ENCODE data around the gene ARHGAP19.

Gene ARHGAP19

DNA sequence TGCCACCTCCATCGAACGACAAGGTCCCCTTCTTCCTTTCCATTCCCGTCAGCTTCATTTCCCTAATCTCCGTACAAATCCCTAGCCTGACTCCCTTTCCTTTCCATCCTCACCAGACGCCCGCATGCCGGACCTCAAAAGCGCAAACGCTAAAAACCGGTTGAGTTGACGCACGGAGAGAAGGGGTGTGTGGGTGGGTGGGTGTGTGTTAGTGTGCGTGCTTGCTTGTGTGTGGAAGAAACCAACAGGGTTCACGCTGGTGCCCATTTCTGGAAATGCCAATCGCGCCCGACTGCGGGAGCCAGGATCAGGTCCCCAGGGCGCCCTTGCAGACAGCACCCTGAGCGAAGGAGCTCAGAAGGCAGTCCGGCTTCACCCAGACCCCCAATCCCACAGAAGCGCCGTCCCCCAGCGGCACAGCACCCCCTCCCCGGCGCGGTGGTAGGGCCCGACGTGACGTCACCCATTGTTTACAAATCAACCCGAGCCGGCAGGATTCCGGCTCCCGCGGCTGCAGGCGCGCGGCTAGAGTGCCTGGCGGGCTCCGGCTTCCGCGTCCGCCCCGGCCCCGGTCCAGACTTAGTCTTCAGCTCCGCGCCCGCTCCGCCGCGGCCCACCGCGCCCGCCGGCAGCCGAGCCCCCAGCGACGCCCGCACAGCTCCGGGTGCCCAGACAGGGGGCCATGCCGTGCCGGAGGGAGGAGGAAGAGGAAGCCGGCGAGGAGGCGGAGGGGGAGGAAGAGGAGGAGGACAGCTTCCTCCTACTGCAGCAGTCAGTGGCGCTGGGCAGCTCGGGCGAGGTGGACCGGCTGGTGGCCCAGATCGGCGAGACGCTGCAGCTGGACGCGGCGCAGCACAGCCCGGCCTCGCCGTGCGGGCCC is 26.6 kb upstream of the ARHGAP19 start, which contains the start of gene FRAT1:
Gene FRAT1 (plus strand): TSS at position 500 of the 880 bp plus-strand sequence. CDS start 183 bp downstream, at position 683.
- H3K4me2 ChIP-seq (ENCODE audit: low read depth, low read length) = peak within 1 kb of the TSS; percentile 98
- peak within 1 kb of the TSS; percentile 85 for H3K27ac ChIP-seq (ENCODE audit: low read length)
- no peak for TF ChIP-seq EZH2 (optimal IDR thresholded peaks at IDR 0.05; ENCODE audit: low read depth, low read length)
- TF ChIP-seq, protein P1, sequence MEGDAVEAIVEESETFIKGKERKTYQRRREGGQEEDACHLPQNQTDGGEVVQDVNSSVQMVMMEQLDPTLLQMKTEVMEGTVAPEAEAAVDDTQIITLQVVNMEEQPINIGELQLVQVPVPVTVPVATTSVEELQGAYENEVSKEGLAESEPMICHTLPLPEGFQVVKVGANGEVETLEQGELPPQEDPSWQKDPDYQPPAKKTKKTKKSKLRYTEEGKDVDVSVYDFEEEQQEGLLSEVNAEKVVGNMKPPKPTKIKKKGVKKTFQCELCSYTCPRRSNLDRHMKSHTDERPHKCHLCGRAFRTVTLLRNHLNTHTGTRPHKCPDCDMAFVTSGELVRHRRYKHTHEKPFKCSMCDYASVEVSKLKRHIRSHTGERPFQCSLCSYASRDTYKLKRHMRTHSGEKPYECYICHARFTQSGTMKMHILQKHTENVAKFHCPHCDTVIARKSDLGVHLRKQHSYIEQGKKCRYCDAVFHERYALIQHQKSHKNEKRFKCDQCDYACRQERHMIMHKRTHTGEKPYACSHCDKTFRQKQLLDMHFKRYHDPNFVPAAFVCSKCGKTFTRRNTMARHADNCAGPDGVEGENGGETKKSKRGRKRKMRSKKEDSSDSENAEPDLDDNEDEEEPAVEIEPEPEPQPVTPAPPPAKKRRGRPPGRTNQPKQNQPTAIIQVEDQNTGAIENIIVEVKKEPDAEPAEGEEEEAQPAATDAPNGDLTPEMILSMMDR (IDR thresholded peaks at IDR 0.05; ENCODE audit: low read length) = no peak
- no peak for TF ChIP-seq EZH2phosphoT487 (IDR thresholded peaks at IDR 0.05; ENCODE audit: low read length)
- no peaks in the 10 kb centered on the region for H3K9me3 ChIP-seq (replicated peaks; ENCODE audit: insufficient read depth, low read length)
- H3K27me3 ChIP-seq (replicated peaks; ENCODE audit: insufficient read depth, low read length) = no peaks in the 10 kb centered on the region
- H3K36me3 ChIP-seq (replicated peaks; ENCODE audit: insufficient read depth, low read length) = no peaks in the 10 kb centered on the region
- 0 out of 2 replicates have a peak, but pooled peaks cover 5% of the 10 kb centered on the region for H3K4me1 ChIP-seq (ENCODE audit: low read length)
- H3K9ac ChIP-seq (ENCODE audit: low read length) = peak within 1 kb of the TSS; percentile 99
- peak; percentile 84 for DNase-seq
- H4K20me1 ChIP-seq (ENCODE audit: insufficient read depth, low read length) = no peaks in the 10 kb centered on the region
- H3K9me2 ChIP-seq (replicated peaks; ENCODE audit: insufficient read depth, low read length) = no peaks in the 10 kb centered on the region
- no peaks in the 10 kb centered on the region for H3K79me2 ChIP-seq (ENCODE audit: low read length)
- peak within 1 kb of the TSS; percentile 93 for H3K4me3 ChIP-seq (ENCODE audit: low read length)
- H3F3A ChIP-seq (ENCODE audit: insufficient read depth, low read length) = peaks cover 9% of the 10 kb centered on the region; the same call in 1 of the 2 replicates
- H2AFZ ChIP-seq (ENCODE audit: low read length) = peak within 1 kb of the TSS; percentile 96

- no peak overlapping the region for H3K27ac ChIP-seq (ENCODE audit: low read length)
- H3K4me2 ChIP-seq (ENCODE audit: low read depth, low read length) = no peak overlapping the region
- TF ChIP-seq EZH2 (optimal IDR thresholded peaks at IDR 0.05; ENCODE audit: low read depth, low read length) = no peak
- TF ChIP-seq, protein P1 (IDR thresholded peaks at IDR 0.05; ENCODE audit: low read length) = no peak
- no peak for DNase-seq
- H3K79me2 ChIP-seq (ENCODE audit: low read length) = no peaks in the 10 kb centered on the region
- no peak overlapping the region for H2AFZ ChIP-seq (ENCODE audit: low read length)
- H3K4me1 ChIP-seq (ENCODE audit: low read length) = no peaks in the 10 kb centered on the region
- no peaks in the 10 kb centered on the region for H3K9me3 ChIP-seq (replicated peaks; ENCODE audit: insufficient read depth, low read length)
- H3K9me2 ChIP-seq (replicated peaks; ENCODE audit: insufficient read depth, low read length) = no peaks in the 10 kb centered on the region
- H3K4me3 ChIP-seq (ENCODE audit: low read length) = no peak overlapping the region
- H4K20me1 ChIP-seq (ENCODE audit: insufficient read depth, low read length) = no peaks in the 10 kb centered on the region
- no peaks in the 10 kb centered on the region for H3F3A ChIP-seq (ENCODE audit: insufficient read depth, low read length)
- no peak overlapping the region for H3K9ac ChIP-seq (ENCODE audit: low read length)
- no peaks in the 10 kb centered on the region for H3K27me3 ChIP-seq (replicated peaks; ENCODE audit: insufficient read depth, low read length)
- no peaks in the 10 kb centered on the region for H3K36me3 ChIP-seq (replicated peaks; ENCODE audit: insufficient read depth, low read length)
Observed at GRCh38 chr10:97314671-97315070, 22.2 kb upstream of the ARHGAP19 start.

- TF ChIP-seq, protein P1 (IDR thresholded peaks at IDR 0.05; ENCODE audit: low read length) = no peak
- TF ChIP-seq EZH2phosphoT487 (IDR thresholded peaks at IDR 0.05; ENCODE audit: low read length) (no peak), EZH2 (optimal IDR thresholded peaks at IDR 0.05; ENCODE audit: low read depth, low read length) (no peak)
- no peak overlapping the region for H3K4me2 ChIP-seq (ENCODE audit: low read depth, low read length)
- H3K9me3 ChIP-seq (replicated peaks; ENCODE audit: insufficient read depth, low read length) = no peaks in the 10 kb centered on the region
- H3F3A ChIP-seq (ENCODE audit: insufficient read depth, low read length) = no peaks in the 10 kb centered on the region
- H2AFZ ChIP-seq (ENCODE audit: low read length) = no peak overlapping the region
- DNase-seq = no peak
- H3K9me2 ChIP-seq (replicated peaks; ENCODE audit: insufficient read depth, low read length) = no peaks in the 10 kb centered on the region
- H3K27ac ChIP-seq (ENCODE audit: low read length) = no peak overlapping the region
- H3K79me2 ChIP-seq (ENCODE audit: low read length) = no peaks in the 10 kb centered on the region
- no peaks in the 10 kb centered on the region for H3K36me3 ChIP-seq (replicated peaks; ENCODE audit: insufficient read depth, low read length)
- H3K27me3 ChIP-seq (replicated peaks; ENCODE audit: insufficient read depth, low read length) = no peaks in the 10 kb centered on the region
- H3K4me3 ChIP-seq (ENCODE audit: low read length) = no peak overlapping the region
- H3K4me1 ChIP-seq (ENCODE audit: low read length) = no peaks in the 10 kb centered on the region
- no peak overlapping the region for H3K9ac ChIP-seq (ENCODE audit: low read length)
- no peaks in the 10 kb centered on the region for H4K20me1 ChIP-seq (ENCODE audit: insufficient read depth, low read length)
Observed at GRCh38 chr10:97312897-97313296, 20.5 kb upstream of the ARHGAP19 start.
